ENCODE measurements around the gene RNASEH2C.

DNA sequence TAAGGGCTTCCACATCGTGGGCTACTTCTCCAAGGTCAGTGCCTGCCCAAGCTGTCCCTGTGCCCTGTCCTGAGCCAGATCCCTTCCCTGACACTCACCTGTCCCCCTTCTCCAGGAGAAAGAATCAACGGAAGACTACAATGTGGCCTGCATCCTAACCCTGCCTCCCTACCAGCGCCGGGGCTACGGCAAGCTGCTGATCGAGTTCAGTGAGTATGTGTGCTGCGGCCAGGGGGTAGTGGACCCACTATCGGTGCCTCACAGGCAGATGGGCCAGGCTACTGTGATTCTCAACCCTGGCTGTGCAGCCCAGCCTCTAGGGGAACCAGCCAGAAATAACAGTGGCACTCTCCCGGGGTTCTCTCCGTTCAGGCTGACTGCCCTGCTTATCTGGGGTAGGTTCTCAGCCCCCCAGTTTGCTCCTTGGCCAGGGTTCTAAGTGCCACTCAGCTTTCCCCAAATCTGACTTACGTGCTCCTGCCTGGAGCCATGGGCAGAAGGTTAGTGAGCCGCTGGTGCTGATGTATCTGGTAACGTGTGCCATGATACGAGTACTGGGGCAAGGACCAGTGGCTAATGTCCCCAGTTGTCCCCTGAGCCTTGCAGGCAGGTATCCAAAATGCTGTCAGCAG is 3.7 kb downstream of the RNASEH2C start:
- no peak for TF ChIP-seq POLR2A (IDR thresholded peaks at IDR 0.05)
- TF ChIP-seq, protein P1, sequence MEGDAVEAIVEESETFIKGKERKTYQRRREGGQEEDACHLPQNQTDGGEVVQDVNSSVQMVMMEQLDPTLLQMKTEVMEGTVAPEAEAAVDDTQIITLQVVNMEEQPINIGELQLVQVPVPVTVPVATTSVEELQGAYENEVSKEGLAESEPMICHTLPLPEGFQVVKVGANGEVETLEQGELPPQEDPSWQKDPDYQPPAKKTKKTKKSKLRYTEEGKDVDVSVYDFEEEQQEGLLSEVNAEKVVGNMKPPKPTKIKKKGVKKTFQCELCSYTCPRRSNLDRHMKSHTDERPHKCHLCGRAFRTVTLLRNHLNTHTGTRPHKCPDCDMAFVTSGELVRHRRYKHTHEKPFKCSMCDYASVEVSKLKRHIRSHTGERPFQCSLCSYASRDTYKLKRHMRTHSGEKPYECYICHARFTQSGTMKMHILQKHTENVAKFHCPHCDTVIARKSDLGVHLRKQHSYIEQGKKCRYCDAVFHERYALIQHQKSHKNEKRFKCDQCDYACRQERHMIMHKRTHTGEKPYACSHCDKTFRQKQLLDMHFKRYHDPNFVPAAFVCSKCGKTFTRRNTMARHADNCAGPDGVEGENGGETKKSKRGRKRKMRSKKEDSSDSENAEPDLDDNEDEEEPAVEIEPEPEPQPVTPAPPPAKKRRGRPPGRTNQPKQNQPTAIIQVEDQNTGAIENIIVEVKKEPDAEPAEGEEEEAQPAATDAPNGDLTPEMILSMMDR (IDR thresholded peaks at IDR 0.05) = no peak
